WTC11 (cell line): ENCODE measurements around the gene IL16.

Source experiments
- CREB1 ChIP-seq: sonication (generic); formaldehyde crosslinking; IDR thresholded peaks from 2 replicates; pipeline ENCODE4 v1.8.0; 2023; ENCODE audit warnings: mild to moderate bottlenecking, missing genetic modification reagents
- GABPB1 ChIP-seq: sonication (generic); formaldehyde crosslinking; IDR thresholded peaks from 2 replicates; pipeline ENCODE4 v1.8.1; 2023; ENCODE audit warnings: mild to moderate bottlenecking, missing genetic modification reagents
- JAZF1 ChIP-seq: fragments of 250-450 bp; sonication (Bioruptor Pico); IDR thresholded peaks from 2 replicates; pipeline ENCODE4 v1.9.0; 2021; ENCODE audit warnings: moderate library complexity, mild to moderate bottlenecking, inconsistent platforms
- JUN ChIP-seq: sonication (generic); formaldehyde crosslinking; IDR thresholded peaks from 2 replicates; pipeline ENCODE4 v1.8.0; 2023; ENCODE audit warnings: mild to moderate bottlenecking, missing genetic modification reagents
- MYBL2 ChIP-seq: sonication (generic); formaldehyde crosslinking; IDR thresholded peaks from 2 replicates; pipeline ENCODE4 v1.8.1; 2023; ENCODE audit warnings: mild to moderate bottlenecking, moderate library complexity, missing genetic modification reagents
- NFYB ChIP-seq: sonication (generic); formaldehyde crosslinking; conservative IDR thresholded peaks from 2 replicates; pipeline ENCODE4 v1.8.0; 2022; ENCODE audit warnings: low read depth, missing genetic modification reagents
- NR2C2 ChIP-seq: sonication (generic); formaldehyde crosslinking; IDR thresholded peaks from 2 replicates; pipeline ENCODE4 v1.8.0; 2022; ENCODE audit warnings: mild to moderate bottlenecking, missing genetic modification reagents
- RELA ChIP-seq: sonication (generic); formaldehyde crosslinking; IDR thresholded peaks from 2 replicates; pipeline ENCODE4 v1.8.1; 2022; ENCODE audit warnings: missing genetic modification reagents, mild to moderate bottlenecking, borderline replicate concordance
- ZNF138 ChIP-seq: sonication (generic); formaldehyde crosslinking; conservative IDR thresholded peaks from 2 replicates; pipeline ENCODE4 v1.8.1; 2022; ENCODE audit warnings: mild to moderate bottlenecking, moderate library complexity, missing genetic modification reagents
- TF ChIP-seq, protein P1 (sequence below): fragments of 200-600 bp; IDR thresholded peaks from 2 replicates; pipeline ENCODE4 v1.8.0; 2022; ENCODE audit warnings: antibody characterized with exemption
- TF ChIP-seq, protein P2 (sequence below): sonication (generic); formaldehyde crosslinking; IDR thresholded peaks from 2 replicates; pipeline ENCODE4 v1.8.0; 2022; ENCODE audit warnings: mild to moderate bottlenecking, missing genetic modification reagents
- TF ChIP-seq, protein P3 (sequence below): sonication (generic); formaldehyde crosslinking; IDR thresholded peaks from 2 replicates; pipeline ENCODE4 v1.8.1; 2022; ENCODE audit warnings: mild to moderate bottlenecking, missing genetic modification reagents, moderate library complexity, borderline replicate concordance
- TF ChIP-seq, protein P4 (sequence below): sonication (generic); formaldehyde crosslinking; IDR thresholded peaks from 2 replicates; pipeline ENCODE4 v1.8.1; 2022; ENCODE audit warnings: low read depth, missing genetic modification reagents, borderline replicate concordance
- TF ChIP-seq, protein P5 (sequence below): sonication (generic); formaldehyde crosslinking; IDR thresholded peaks from 2 replicates; pipeline ENCODE4 v1.8.1; 2022; ENCODE audit warnings: mild to moderate bottlenecking, moderate library complexity, missing genetic modification reagents

DNA sequence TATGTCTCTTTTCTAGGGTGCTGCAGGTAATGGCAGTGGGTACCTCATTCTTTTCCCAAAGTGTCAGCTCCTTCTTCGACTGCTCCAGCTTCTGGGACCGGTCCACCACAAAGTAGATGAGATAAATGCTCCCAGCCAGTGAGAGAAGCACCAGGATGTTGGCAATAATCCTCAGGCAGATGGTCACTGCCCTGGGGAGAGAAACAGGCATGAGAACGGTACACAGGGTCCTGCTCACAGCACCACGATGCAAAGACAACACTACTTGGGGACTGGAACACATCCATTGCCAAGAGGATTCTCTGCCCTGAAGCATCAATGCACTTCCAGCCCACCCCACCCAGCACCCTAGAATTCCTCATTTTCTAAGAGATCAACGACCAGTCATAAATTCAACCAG lies 155.0 kb downstream of the IL16 start:
- TF ChIP-seq, protein P1, sequence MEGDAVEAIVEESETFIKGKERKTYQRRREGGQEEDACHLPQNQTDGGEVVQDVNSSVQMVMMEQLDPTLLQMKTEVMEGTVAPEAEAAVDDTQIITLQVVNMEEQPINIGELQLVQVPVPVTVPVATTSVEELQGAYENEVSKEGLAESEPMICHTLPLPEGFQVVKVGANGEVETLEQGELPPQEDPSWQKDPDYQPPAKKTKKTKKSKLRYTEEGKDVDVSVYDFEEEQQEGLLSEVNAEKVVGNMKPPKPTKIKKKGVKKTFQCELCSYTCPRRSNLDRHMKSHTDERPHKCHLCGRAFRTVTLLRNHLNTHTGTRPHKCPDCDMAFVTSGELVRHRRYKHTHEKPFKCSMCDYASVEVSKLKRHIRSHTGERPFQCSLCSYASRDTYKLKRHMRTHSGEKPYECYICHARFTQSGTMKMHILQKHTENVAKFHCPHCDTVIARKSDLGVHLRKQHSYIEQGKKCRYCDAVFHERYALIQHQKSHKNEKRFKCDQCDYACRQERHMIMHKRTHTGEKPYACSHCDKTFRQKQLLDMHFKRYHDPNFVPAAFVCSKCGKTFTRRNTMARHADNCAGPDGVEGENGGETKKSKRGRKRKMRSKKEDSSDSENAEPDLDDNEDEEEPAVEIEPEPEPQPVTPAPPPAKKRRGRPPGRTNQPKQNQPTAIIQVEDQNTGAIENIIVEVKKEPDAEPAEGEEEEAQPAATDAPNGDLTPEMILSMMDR, result no peak
- TF ChIP-seq, protein P2, sequence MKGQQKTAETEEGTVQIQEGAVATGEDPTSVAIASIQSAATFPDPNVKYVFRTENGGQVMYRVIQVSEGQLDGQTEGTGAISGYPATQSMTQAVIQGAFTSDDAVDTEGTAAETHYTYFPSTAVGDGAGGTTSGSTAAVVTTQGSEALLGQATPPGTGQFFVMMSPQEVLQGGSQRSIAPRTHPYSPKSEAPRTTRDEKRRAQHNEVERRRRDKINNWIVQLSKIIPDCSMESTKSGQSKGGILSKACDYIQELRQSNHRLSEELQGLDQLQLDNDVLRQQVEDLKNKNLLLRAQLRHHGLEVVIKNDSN, result no peak
- no peak for TF ChIP-seq JAZF1
- no peak for TF ChIP-seq NR2C2 (CRISPR knock-in tag)
- no peak for TF ChIP-seq NFYB (CRISPR knock-in tag)
- TF ChIP-seq RELA (CRISPR knock-in tag), result no peak
- TF ChIP-seq, protein P3, sequence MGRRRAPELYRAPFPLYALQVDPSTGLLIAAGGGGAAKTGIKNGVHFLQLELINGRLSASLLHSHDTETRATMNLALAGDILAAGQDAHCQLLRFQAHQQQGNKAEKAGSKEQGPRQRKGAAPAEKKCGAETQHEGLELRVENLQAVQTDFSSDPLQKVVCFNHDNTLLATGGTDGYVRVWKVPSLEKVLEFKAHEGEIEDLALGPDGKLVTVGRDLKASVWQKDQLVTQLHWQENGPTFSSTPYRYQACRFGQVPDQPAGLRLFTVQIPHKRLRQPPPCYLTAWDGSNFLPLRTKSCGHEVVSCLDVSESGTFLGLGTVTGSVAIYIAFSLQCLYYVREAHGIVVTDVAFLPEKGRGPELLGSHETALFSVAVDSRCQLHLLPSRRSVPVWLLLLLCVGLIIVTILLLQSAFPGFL (CRISPR knock-in tag), result no peak
- no peak for TF ChIP-seq MYBL2 (CRISPR knock-in tag)
- TF ChIP-seq, protein P4, sequence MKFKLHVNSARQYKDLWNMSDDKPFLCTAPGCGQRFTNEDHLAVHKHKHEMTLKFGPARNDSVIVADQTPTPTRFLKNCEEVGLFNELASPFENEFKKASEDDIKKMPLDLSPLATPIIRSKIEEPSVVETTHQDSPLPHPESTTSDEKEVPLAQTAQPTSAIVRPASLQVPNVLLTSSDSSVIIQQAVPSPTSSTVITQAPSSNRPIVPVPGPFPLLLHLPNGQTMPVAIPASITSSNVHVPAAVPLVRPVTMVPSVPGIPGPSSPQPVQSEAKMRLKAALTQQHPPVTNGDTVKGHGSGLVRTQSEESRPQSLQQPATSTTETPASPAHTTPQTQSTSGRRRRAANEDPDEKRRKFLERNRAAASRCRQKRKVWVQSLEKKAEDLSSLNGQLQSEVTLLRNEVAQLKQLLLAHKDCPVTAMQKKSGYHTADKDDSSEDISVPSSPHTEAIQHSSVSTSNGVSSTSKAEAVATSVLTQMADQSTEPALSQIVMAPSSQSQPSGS (CRISPR knock-in tag), result no peak
- no peak for TF ChIP-seq JUN (CRISPR knock-in tag)
- no peak for TF ChIP-seq GABPB1 (CRISPR knock-in tag)
- TF ChIP-seq CREB1 (CRISPR knock-in tag), result no peak
- TF ChIP-seq ZNF138 (CRISPR knock-in tag), result no peak
- TF ChIP-seq, protein P5, sequence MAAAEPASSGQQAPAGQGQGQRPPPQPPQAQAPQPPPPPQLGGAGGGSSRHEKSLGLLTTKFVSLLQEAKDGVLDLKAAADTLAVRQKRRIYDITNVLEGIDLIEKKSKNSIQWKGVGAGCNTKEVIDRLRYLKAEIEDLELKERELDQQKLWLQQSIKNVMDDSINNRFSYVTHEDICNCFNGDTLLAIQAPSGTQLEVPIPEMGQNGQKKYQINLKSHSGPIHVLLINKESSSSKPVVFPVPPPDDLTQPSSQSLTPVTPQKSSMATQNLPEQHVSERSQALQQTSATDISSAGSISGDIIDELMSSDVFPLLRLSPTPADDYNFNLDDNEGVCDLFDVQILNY, result no peak
